Right lobe of liver (tissue), 6 donors: ENCODE data around the gene MAP3K1. TPM values are rescaled to one million over a fixed set of nuclear protein-coding genes. Genes with fewer than 3 reads are reported as not detected.

ENCODE experiments used
- ATAC-seq, 4 donors: fragments of 200-7000 bp; cut with Tn5 transposase; one replicate each; pipeline ENCODE4 v1.9.1; 2020; ENCODE audit warnings: mild to moderate bottlenecking in 4 of 4, moderate library complexity in 4 of 4
- DNase-seq, 3 donors: peaks; one replicate each; pipeline ENCODE4 v3.0.0-alpha.2; 2020
- H3K27ac ChIP-seq, 3 donors: fragments of 200-600 bp; one replicate each; pipeline ENCODE4 v1.8.0; 2022
- H3K27me3 ChIP-seq, 2 donors: fragments of 200-600 bp; one replicate each; pipeline ENCODE4 v1.8.0; 2022
- H3K36me3 ChIP-seq, 4 donors: fragments of 200-600 bp; sonication (generic) in 1 of 4; one replicate each; pipeline versions ENCODE4 v1.5.1 to v1.8.0; 2017 to 2022; ENCODE audit warnings: control low read depth in 1 of 4
- H3K4me1 ChIP-seq, 4 donors: fragments of 200-600 bp; sonication (generic) in 1 of 4; one replicate each; pipeline versions ENCODE4 v1.5.1 to v1.8.0; 2017 to 2022; ENCODE audit warnings: control low read depth in 1 of 4
- H3K4me3 ChIP-seq, 3 donors: fragments of 200-600 bp; one replicate each; pipeline ENCODE4 v1.8.0; 2022
- H3K9me3 ChIP-seq, 4 donors: fragments of 200-600 bp; sonication (generic) in 1 of 4; one replicate each; pipeline versions ENCODE4 v1.5.1 to v1.8.0; 2017 to 2022; ENCODE audit warnings: control low read depth in 1 of 4
- CTCF ChIP-seq, 4 donors: fragments of 200-600 bp in 3 of 4; fragments of 450-650 bp in 1 of 4; IDR thresholded peaks; one replicate each; pipeline versions ENCODE4 v1.5.1 to v1.8.0; 2016 to 2022; ENCODE audit warnings: antibody characterized with exemption in 4 of 4, mild to moderate bottlenecking in 2 of 4
- POLR2A ChIP-seq: fragments of 450-650 bp; IDR thresholded peaks from one replicate; pipeline ENCODE4 v1.6.1; 2017; ENCODE audit warnings: antibody characterized with exemption, mild to moderate bottlenecking
- WGBS: methylation state at CpG from one replicate; pipeline ENCODE4 v1.1.6; 2018; ENCODE audit warnings: low coverage, low lambda C conversion rate; ENCODE audit not compliant: insufficient coverage; ENCODE audit errors: missing lambda C conversion rate; 5-methylcytosine and 5-hydroxymethylcytosine counted together
- intact Hi-C, 2 donors: fragments of 100-400 bp; cut with DNase I; formaldehyde crosslinking; loops; one replicate each; pipeline versions ENCODE4 v1.11.2 to v1.14.1; 2022
- total RNA-seq, 6 experiments: library from RNA; depleted of rRNA in 2 of 6; stranded (reverse); fragments of >200 nt in 2 of 6; fragmentation: NEBNext Ultra II Directional in 3 of 6; extraction: Animal tissue kit (Norgen Biotek cat#: 25700) in 3 of 6; gene quantifications; one replicate each; pipeline versions ENCODE4 v1.1.0 to v1.2.4, GENCODE V29; 2016 to 2023
- donor health status: DM: no; HTN: yes; CAD: no.
- donor health status: DM: no; HTN: no; CAD: no.
- donor health status: DM: no; HTN: no; CAD: no.
- donor health status: DM: no; HTN: yes; CAD: no.
- donor health status: DM: no; HTN: yes; CAD: no.

Gene MAP3K1
- total RNA-seq, 6 experiments from 2014 or later = 6.3 to 10.3 (median 8.3) TPM

GRCh38 chr5:56909294-56910209 is 94.2 kb downstream of the MAP3K1 start, which contains the start of gene SETD9:
Gene SETD9 (plus strand): TSS chr5:56909596. CDS start chr5:56909646, 50 bp downstream.
- intact Hi-C loops = loop anchor here in 1 of 2 donors (10.0 kb wide), 2 partner anchors 45 to 235 kb away; partner anchors contain the start of gene MIER3
- 0% methylated on average over 31 of the region's 84 CpGs for whole genome bisulfite sequencing
- peak; percentile 77 for TF ChIP-seq POLR2A
- no peak for TF ChIP-seq CTCF (IDR thresholded peaks at IDR 0.05)
- Histone ChIP-seq H3K4me3 (peak within 1 kb of the TSS; percentile 60 to 72 (median 65)), H3K9me3 (no peaks in the 10 kb centered on the region), H3K36me3 (no peaks in the 10 kb centered on the region), H3K27ac (peak within 1 kb of the TSS; percentile 92 to 99 (median 96)), H3K4me1 (peaks cover 0 to 11% (median 0%) of the 10 kb centered on the region in 4 donors), H3K27me3 (no peaks in the 10 kb centered on the region)
- DNase-seq (peak; percentile 99), ATAC-seq (peak; percentile 90 to 95 (median 90))

GRCh38 chr5:56910210-56910965 is 95.0 kb downstream of the MAP3K1 start:
- no peaks in the 10 kb centered on the region for H3K27me3 ChIP-seq
- H3K9me3 ChIP-seq = no peaks in the 10 kb centered on the region
- ATAC-seq = peak; percentile 7 to 30 (median 16)
- no peaks in the 10 kb centered on the region for H3K36me3 ChIP-seq
- H3K27ac ChIP-seq = peak overlapping the region; percentile 92 to 99 (median 96)
- TF ChIP-seq POLR2A = no peak
- no peak for TF ChIP-seq CTCF (IDR thresholded peaks at IDR 0.05)
- peak overlapping the region; percentile 60 to 72 (median 65) for H3K4me3 ChIP-seq
- peaks cover 0 to 11% (median 0%) of the 10 kb centered on the region in 4 donors for H3K4me1 ChIP-seq
- WGBS = under 1% methylated on average over 29 of the region's 29 CpGs
- intact Hi-C loops = no loop called here
- peak; percentile 44 to 67 (median 59) for DNase-seq

DNA sequence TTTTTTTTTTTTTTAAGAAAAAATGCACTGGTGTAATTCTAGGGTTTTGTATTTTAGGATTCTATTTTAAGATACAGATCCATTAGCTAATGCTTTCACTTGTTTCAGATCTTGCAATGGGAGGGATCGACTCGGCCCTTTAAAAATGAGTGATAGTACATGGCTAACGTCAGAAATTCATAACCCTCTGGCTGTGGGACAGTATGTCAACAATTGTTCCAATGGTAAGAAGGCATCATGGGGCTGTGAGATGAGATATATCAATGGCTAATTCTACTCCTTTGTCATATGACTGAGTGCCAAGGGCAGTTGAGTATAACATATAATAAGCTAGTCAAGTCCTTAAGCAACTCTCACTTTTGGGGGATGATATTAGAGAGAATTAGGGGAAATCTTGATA is 98.4 kb downstream of the MAP3K1 start:
- 90% methylated on average over 3 of the region's 3 CpGs for WGBS
- no peak for DNase-seq
- Histone ChIP-seq H3K36me3 (no peaks in the 10 kb centered on the region), H3K9me3 (no peaks in the 10 kb centered on the region), H3K4me3 (no peak overlapping the region), H3K27ac (no peak overlapping the region), H3K27me3 (no peaks in the 10 kb centered on the region), H3K4me1 (peaks cover 0 to 29% (median 6%) of the 10 kb centered on the region in 4 donors)
- intact Hi-C loops = no loop called here
- ATAC-seq = no peak
- TF ChIP-seq CTCF (IDR thresholded peaks at IDR 0.05) = no peak
- TF ChIP-seq POLR2A = no peak

- DNase-seq (no peak), ATAC-seq (no peak)
- Histone ChIP-seq H3K4me1 (peaks cover 0 to 28% (median 6%) of the 10 kb centered on the region in 4 donors), H3K36me3 (no peaks in the 10 kb centered on the region), H3K4me3 (no peak overlapping the region), H3K27ac (no peak overlapping the region), H3K27me3 (no peaks in the 10 kb centered on the region), H3K9me3 (no peaks in the 10 kb centered on the region)
- 72% methylated on average over 2 of the region's 2 CpGs for WGBS
- TF ChIP-seq POLR2A (no peak), CTCF (IDR thresholded peaks at IDR 0.05) (no peak)
- intact Hi-C loops = no loop called here
Measured at GRCh38 chr5:56914678-56915077, 99.3 kb downstream of the MAP3K1 start.
